Fibroblast of skin of abdomen (primary cell): ENCODE data around the gene DAZ3. TPM values are rescaled to one million over a fixed set of nuclear protein-coding genes. Genes with fewer than 3 reads are reported as not detected.
"Not testable (repeated sequence)": the region's sequence is repeated elsewhere in the genome, so short reads cannot be mapped to it uniquely, and the experiment has no call there.

Source experiments
- DNase-seq: peaks from one replicate; pipeline ENCODE4 v3.0.0-alpha.2; 2013
- polyA plus RNA-seq, 2 experiments: library from polyadenylated mRNA; unstranded; fragments of 120-200 nt; gene quantifications; one replicate each; pipeline ENCODE4 v1.2.1, GENCODE V29; 2013; ENCODE audit not compliant: insufficient read length in 2 of 2

The DAZ3 gene
- polyA plus RNA-seq (2013, experiment 1 of 2; ENCODE audit: insufficient read length): not detected
- not detected for polyA plus RNA-seq (2013, experiment 2 of 2; ENCODE audit: insufficient read length)

GRCh38 chrY:24813293-24813692 lies at the start of gene DAZ3:
Gene DAZ3, minus strand, starts transcription at chrY:24813393. Its CDS starts 208 bp downstream, at chrY:24813185.
- DNase-seq: not testable (repeated sequence)

DNA sequence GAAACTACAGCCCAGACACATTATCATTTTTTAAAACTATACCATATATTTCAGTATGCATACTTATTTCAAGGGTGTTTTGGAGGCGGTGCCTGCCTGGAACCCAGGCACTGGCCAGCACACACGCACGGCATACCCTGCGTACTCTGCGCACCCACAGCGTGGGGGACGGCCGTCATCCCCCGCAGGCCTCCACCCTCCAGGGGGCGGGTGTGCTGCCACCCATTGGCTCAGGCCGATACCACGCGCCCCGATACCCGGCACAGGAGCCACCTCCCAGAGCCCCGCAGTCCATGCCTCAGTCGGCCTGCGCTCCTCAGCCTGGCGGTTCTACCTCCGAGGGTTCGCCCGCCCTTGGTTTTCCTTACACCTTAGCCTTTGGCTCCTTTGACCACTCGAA lies 20.4 kb upstream of the DAZ3 start, which contains the start of gene DAZ4:
DAZ4 (plus strand) TSS at position 301 of the 400 bp plus-strand sequence. CDS start 208 bp downstream, outside the sequence.
- DNase-seq: not testable (repeated sequence)

DNA sequence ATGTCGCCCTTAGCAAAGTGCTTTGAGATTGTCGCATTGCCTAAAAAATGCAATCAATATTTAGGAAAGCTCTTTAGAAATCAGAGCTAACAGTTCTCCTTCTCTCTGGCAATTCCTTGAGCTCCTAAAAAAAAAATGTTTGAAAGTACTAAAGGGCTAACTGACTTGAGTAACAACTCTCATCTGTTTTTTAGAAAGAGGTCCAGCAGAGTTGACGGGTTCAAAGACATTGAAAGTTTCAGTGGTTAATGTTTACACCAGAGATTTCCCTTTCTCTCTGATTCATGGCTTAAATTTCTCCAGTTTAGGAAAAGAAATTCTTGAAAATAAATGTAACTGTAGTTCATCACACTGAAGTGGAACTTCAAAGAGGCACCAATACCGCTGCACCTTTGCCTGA lies 11.9 kb upstream of the DAZ3 start:
- not testable (repeated sequence) for DNase-seq

DNA sequence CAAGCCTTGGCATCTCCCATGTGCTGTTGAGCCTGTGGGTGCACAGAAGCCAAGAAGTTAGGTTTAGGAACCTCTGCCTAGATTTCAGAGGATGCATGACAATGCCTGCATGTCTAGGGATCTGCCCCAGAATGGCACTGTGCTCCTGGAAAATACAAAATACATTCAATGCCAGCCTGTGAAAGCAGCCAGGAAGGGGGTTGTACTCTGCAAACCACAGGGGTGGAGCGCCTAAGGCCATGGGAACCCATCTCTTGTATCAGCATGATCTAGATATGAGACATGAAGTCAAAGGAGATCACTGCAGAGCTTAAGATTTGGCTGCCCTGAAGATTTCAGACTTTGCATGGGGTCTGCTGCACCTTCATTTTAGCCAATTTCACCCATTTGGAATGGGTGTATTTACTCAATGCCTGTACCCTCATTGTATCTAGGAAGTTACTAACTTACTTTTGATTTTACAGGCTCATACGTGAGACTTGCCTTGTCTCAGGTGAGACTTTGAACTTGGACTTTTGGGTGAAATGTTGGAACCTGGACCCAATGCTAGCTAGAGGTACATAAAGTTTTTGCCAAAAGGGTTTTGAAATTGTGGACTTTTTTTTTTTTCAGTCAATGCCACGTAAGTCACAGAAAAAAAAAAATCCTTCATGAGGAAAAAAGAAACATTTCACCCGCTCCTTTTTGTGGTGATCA lies 11.1 kb upstream of the DAZ3 start:
- DNase-seq: not testable (repeated sequence)

GRCh38 chrY:24821836-24822235 lies 8.6 kb upstream of the DAZ3 start:
- DNase-seq: not testable (repeated sequence)
